GM23248 (cell line): ENCODE data around the gene EGFL7. TPM values are rescaled to one million over a fixed set of nuclear protein-coding genes. Genes with fewer than 3 reads are reported as not detected.

Experiments used
- DNase-seq: peaks from one replicate; pipeline ENCODE4 v3.0.0-alpha.2; 2015
- H2AFZ ChIP-seq: fragments of 200-600 bp; sonication (generic); 2 replicates; pipeline ENCODE4 v1.6.1; 2016; ENCODE audit warnings: antibody characterized with exemption
- H3F3A ChIP-seq: fragments of 200-600 bp; sonication (generic); 2 replicates; pipeline ENCODE4 v1.6.1; 2016; ENCODE audit warnings: mild to moderate bottlenecking, antibody characterized with exemption, mixed run types; ENCODE audit not compliant: insufficient read depth
- H3K27ac ChIP-seq: fragments of 200-600 bp; sonication (generic); 2 replicates; pipeline ENCODE4 v1.5.1; 2016; ENCODE audit warnings: mild to moderate bottlenecking
- H3K27me3 ChIP-seq: fragments of 200-600 bp; sonication (generic); replicated peaks from 2 replicates; pipeline ENCODE4 v1.6.1; 2016; ENCODE audit warnings: mild to moderate bottlenecking; ENCODE audit not compliant: insufficient read depth
- H3K36me3 ChIP-seq: fragments of 200-600 bp; sonication (generic); 2 replicates; pipeline ENCODE4 v1.6.1; 2016; ENCODE audit warnings: low read depth, mild to moderate bottlenecking
- H3K4me1 ChIP-seq: fragments of 200-600 bp; sonication (generic); 2 replicates; pipeline ENCODE4 v1.6.1; 2016; ENCODE audit warnings: mild to moderate bottlenecking; ENCODE audit not compliant: insufficient read depth
- H3K4me2 ChIP-seq: fragments of 200-600 bp; sonication (generic); one replicate; pipeline ENCODE4 v1.6.1; 2016; ENCODE audit warnings: mild to moderate bottlenecking; ENCODE audit not compliant: unreplicated experiment
- H3K4me3 ChIP-seq: fragments of 200-600 bp; sonication (generic); 2 replicates; pipeline ENCODE4 v1.5.1; 2016; ENCODE audit warnings: mild to moderate bottlenecking
- H3K79me2 ChIP-seq: fragments of 200-600 bp; sonication (generic); 2 replicates; pipeline ENCODE4 v1.6.1; 2016; ENCODE audit warnings: mild to moderate bottlenecking; ENCODE audit not compliant: insufficient read depth
- H3K9ac ChIP-seq: fragments of 200-600 bp; sonication (generic); 2 replicates; pipeline ENCODE4 v1.6.1; 2016; ENCODE audit warnings: mild to moderate bottlenecking
- H3K9me2 ChIP-seq: fragments of 200-600 bp; sonication (generic); 2 replicates; pipeline ENCODE4 v1.6.1; 2016; ENCODE audit warnings: mixed run types, mild to moderate bottlenecking, moderate library complexity; ENCODE audit not compliant: insufficient read depth
- H3K9me3 ChIP-seq: fragments of 200-600 bp; sonication (generic); one replicate; pipeline ENCODE4 v1.6.1; 2017; ENCODE audit warnings: low read depth
- H4K20me1 ChIP-seq: fragments of 200-600 bp; sonication (generic); 2 replicates; pipeline ENCODE4 v1.6.0; 2016; ENCODE audit not compliant: insufficient read depth
- EZH2 ChIP-seq: fragments of 200-600 bp; sonication (generic); IDR thresholded peaks from 2 replicates; pipeline ENCODE4 v1.6.1; 2018; ENCODE audit warnings: antibody characterized with exemption, mild to moderate bottlenecking; ENCODE audit not compliant: insufficient read depth, poor library complexity, severe bottlenecking
- EZH2phosphoT487 ChIP-seq: fragments of 200-600 bp; sonication (generic); IDR thresholded peaks from 2 replicates; pipeline ENCODE4 v1.6.1; 2018; ENCODE audit warnings: antibody characterized with exemption, moderate library complexity, mild to moderate bottlenecking, low read depth; ENCODE audit not compliant: insufficient read depth
- WGBS, 2 experiments: methylation state at CpG; one replicate each; pipeline ENCODE4 v1.1.6; 2015 to 2017; ENCODE audit warnings: low lambda C conversion rate in 2 of 2, low coverage in 1 of 2; ENCODE audit errors: missing lambda C conversion rate in 2 of 2; 5-methylcytosine and 5-hydroxymethylcytosine counted together
- in situ Hi-C: fragments of 300-500 bp; cut with MboI; formaldehyde crosslinking; loops from 2 replicates; pipeline ENCODE4 v1.15.0; 2020
- polyA plus RNA-seq: library from polyadenylated mRNA; unstranded; fragments of >200 nt; fragmentation: Nextera tagmentation; extraction: Ambion mirVana; gene quantifications from 2 replicates; pipeline ENCODE4 v1.2.1, GENCODE V29; 2016
- total RNA-seq: library from RNA; depleted of rRNA; stranded (reverse); fragments of >200 nt; shearing (Covaris generic); gene quantifications from 2 replicates; pipeline ENCODE4 v1.2.3, GENCODE V29; 2014

EGFL7 gene
- total and polyA plus RNA-seq, 2 experiments from 2014 or later: 13.7 to 15.3 TPM

GRCh38 chr9:136659861-136660784 is 2.6 kb upstream of the EGFL7 start:
- Histone ChIP-seq H3K4me2 (no peak overlapping the region), H4K20me1 (no peaks in the 10 kb centered on the region), H3K27me3 (peaks cover 16% of the 10 kb centered on the region), H3K36me3 (no peaks in the 10 kb centered on the region), H3K79me2 (no peaks in the 10 kb centered on the region), H3F3A (no peaks in the 10 kb centered on the region), H3K4me3 (no peak overlapping the region), H3K9me2 (no peaks in the 10 kb centered on the region), H3K9me3 (no peaks in the 10 kb centered on the region), H2AFZ (no peak overlapping the region), H3K27ac (no peak overlapping the region), H3K4me1 (no peaks in the 10 kb centered on the region), H3K9ac (no peak overlapping the region)
- no peak for DNase-seq
- TF ChIP-seq EZH2phosphoT487 (no peak), EZH2 (no peak)
- 59 to 67% methylated on average over 12 to 18 of the region's 21 CpGs for WGBS, 2 experiments
- in situ Hi-C loops: no loop called here

GRCh38 chr9:136660971-136661550 is 1.7 kb upstream of the EGFL7 start:
- H4K20me1 ChIP-seq: no peaks in the 10 kb centered on the region
- H3K9me3 ChIP-seq: no peaks in the 10 kb centered on the region
- WGBS, 2 experiments: 56 to 70% methylated on average over 11 to 13 of the region's 13 CpGs
- in situ Hi-C loops: no loop called here
- H3K27me3 ChIP-seq: peaks cover 16% of the 10 kb centered on the region
- H3F3A ChIP-seq: no peaks in the 10 kb centered on the region
- no peak overlapping the region for H3K9ac ChIP-seq
- H2AFZ ChIP-seq: no peak overlapping the region
- no peaks in the 10 kb centered on the region for H3K9me2 ChIP-seq
- no peak overlapping the region for H3K27ac ChIP-seq
- H3K4me3 ChIP-seq: no peak overlapping the region
- TF ChIP-seq EZH2: no peak
- no peak for TF ChIP-seq EZH2phosphoT487
- H3K79me2 ChIP-seq: no peaks in the 10 kb centered on the region
- no peaks in the 10 kb centered on the region for H3K36me3 ChIP-seq
- no peak for DNase-seq
- no peak overlapping the region for H3K4me2 ChIP-seq
- H3K4me1 ChIP-seq: no peaks in the 10 kb centered on the region

GRCh38 chr9:136661641-136662325 is 933 bp upstream of the EGFL7 start:
- Histone ChIP-seq H4K20me1 (no peaks in the 10 kb centered on the region), H3K27ac (no peak overlapping the region), H3K9me3 (no peaks in the 10 kb centered on the region), H3K4me3 (no peak overlapping the region), H3K79me2 (no peaks in the 10 kb centered on the region), H3K9me2 (no peaks in the 10 kb centered on the region), H2AFZ (no peak overlapping the region), H3K4me2 (no peak overlapping the region), H3K27me3 (peaks cover 16% of the 10 kb centered on the region), H3F3A (no peaks in the 10 kb centered on the region), H3K36me3 (no peaks in the 10 kb centered on the region), H3K9ac (no peak overlapping the region), H3K4me1 (no peaks in the 10 kb centered on the region)
- in situ Hi-C loops: no loop called here
- no peak for DNase-seq
- no peak for TF ChIP-seq EZH2phosphoT487
- no peak for TF ChIP-seq EZH2
- WGBS, 2 experiments: 77% methylated on average over 11 to 22 of the region's 22 CpGs

DNA sequence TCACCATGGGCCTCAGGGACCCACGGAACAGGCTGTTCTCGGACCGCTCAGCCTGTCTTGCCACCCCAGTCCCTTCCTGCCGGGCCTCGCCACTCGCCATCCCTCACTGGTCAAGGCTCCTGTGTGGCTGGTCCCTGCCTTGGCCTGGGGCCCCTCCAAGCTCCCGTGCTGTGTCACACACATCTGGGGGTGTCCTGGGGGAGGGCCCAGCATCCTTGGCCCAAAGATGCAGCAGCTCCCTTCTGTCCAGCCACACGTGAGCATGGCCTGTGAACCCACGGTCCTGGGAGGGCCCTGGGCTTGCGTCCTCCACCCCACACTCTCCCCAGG is 425 bp upstream of the EGFL7 start:
- Histone ChIP-seq H3K27ac (no peak overlapping the region), H3K79me2 (no peaks in the 10 kb centered on the region), H2AFZ (no peak overlapping the region), H3K9me3 (no peaks in the 10 kb centered on the region), H3K9ac (no peak overlapping the region), H3F3A (no peaks in the 10 kb centered on the region), H3K27me3 (peaks cover 16% of the 10 kb centered on the region), H3K4me2 (no peak overlapping the region), H3K9me2 (no peaks in the 10 kb centered on the region), H4K20me1 (no peaks in the 10 kb centered on the region), H3K4me3 (no peak overlapping the region), H3K36me3 (no peaks in the 10 kb centered on the region), H3K4me1 (no peaks in the 10 kb centered on the region)
- DNase-seq: no peak
- no peak for TF ChIP-seq EZH2
- TF ChIP-seq EZH2phosphoT487: no peak
- in situ Hi-C loops: no loop called here
- WGBS, 2 experiments: 76 to 79% methylated on average over 9 to 10 of the region's 10 CpGs
